D341Med (cell line): ENCODE measurements around the gene KLK6.

Experiments used
- DNase-seq: peaks from one replicate; pipeline ENCODE4 v3.0.0; 2012; ENCODE audit warnings: low spot score

KLK6 gene

GRCh38 chr19:50969413-50969760 is at the start of gene KLK6:
Gene KLK6, minus strand, starts transcription at chr19:50969591. Its CDS starts 1,487 bp downstream, at chr19:50968104.
- DNase-seq = no peak

- DNase-seq = no peak
These were observed 49.6 kb upstream of the KLK6 start for GRCh38 chr19:51018745-51019543.

- peak; percentile 77 for DNase-seq
These were observed 47.6 kb upstream of the KLK6 start for GRCh38 chr19:51016798-51017683.

- no peak for DNase-seq
These were observed 46.4 kb upstream of the KLK6 start for GRCh38 chr19:51015691-51016267.

- no peak for DNase-seq
These were observed 44.9 kb upstream of the KLK6 start for GRCh38 chr19:51014242-51014641.

- no peak for DNase-seq
These were observed 43.3 kb upstream of the KLK6 start for GRCh38 chr19:51012661-51013190.

- DNase-seq = no peak
These were observed 40.8 kb upstream of the KLK6 start for GRCh38 chr19:51010066-51010795.

GRCh38 chr19:51009061-51009891 is 39.9 kb upstream of the KLK6 start:
- DNase-seq = peak; percentile 16

- no peak for DNase-seq
These were observed 38.1 kb upstream of the KLK6 start for GRCh38 chr19:51007488-51007887.

- DNase-seq = peak; percentile 12
These were observed 37.0 kb upstream of the KLK6 start for GRCh38 chr19:51006406-51006805.

GRCh38 chr19:51005248-51005647 is 35.9 kb upstream of the KLK6 start:
- DNase-seq = no peak

- no peak for DNase-seq
These were observed 33.9 kb upstream of the KLK6 start for GRCh38 chr19:51003316-51003715.

- DNase-seq = peak; percentile 31
These were observed 33.3 kb upstream of the KLK6 start for GRCh38 chr19:51002542-51003311.

- no peak for DNase-seq
These were observed 32.7 kb upstream of the KLK6 start for GRCh38 chr19:51002089-51002532.

- DNase-seq = no peak
These were observed 32.1 kb upstream of the KLK6 start, which contains the start of gene KLK8 for GRCh38 chr19:51001515-51001914. Gene KLK8, minus strand, starts transcription at chr19:51001604. Its CDS starts 437 bp downstream, at chr19:51001167.

GRCh38 chr19:51000981-51001380 is 31.6 kb upstream of the KLK6 start:
- peak; percentile 22 for DNase-seq

GRCh38 chr19:51000426-51000825 is 31.0 kb upstream of the KLK6 start:
- no peak for DNase-seq

GRCh38 chr19:50998686-50999085 is 29.3 kb upstream of the KLK6 start:
- no peak for DNase-seq

- DNase-seq = no peak
These were observed 28.7 kb upstream of the KLK6 start for GRCh38 chr19:50998061-50998460.

GRCh38 chr19:50994129-50994528 is 24.7 kb upstream of the KLK6 start:
- no peak for DNase-seq
